AG04450 (cell line): Measurements from ENCODE around the gene AHRR. TPM values are rescaled to one million over a fixed set of nuclear protein-coding genes. Genes with fewer than 3 reads are reported as not detected.

Experiments used
- CTCF ChIA-PET: fragments of 300-600, 350-600 bp; formaldehyde crosslinking; extraction: SDS; loops from one replicate; lab custom pipeline; 2022; ENCODE audit warnings: antibody characterized with exemption, inconsistent platforms; lab: Charles Lee
- POLR2A ChIA-PET: fragments of 350-600 bp; formaldehyde crosslinking; extraction: SDS; loops from one replicate; lab custom pipeline; 2021; ENCODE audit warnings: antibody characterized with exemption, inconsistent platforms; lab: Yijun Ruan, JAX
- DNase-seq: peaks from one replicate; pipeline ENCODE4 v3.0.0-alpha.2; 2011; ENCODE audit warnings: low read depth, low spot score
- H3K27ac ChIP-seq: one replicate; pipeline ENCODE4 v1.5.1; 2012; ENCODE audit warnings: low read depth, low read length, control low read depth
- H3K27me3 ChIP-seq: one replicate; pipeline ENCODE4 v1.6.0; 2012; ENCODE audit warnings: low read length; ENCODE audit not compliant: control insufficient read depth, insufficient read depth
- H3K4me3 ChIP-seq: 2 replicates; pipeline ENCODE4 v1.5.1; 2011; ENCODE audit warnings: mild to moderate bottlenecking, low read depth, low read length, control low read depth
- H3K9me3 ChIP-seq: 2 replicates; pipeline ENCODE4 v1.5.1; 2012; ENCODE audit warnings: low read length; ENCODE audit not compliant: control insufficient read depth, insufficient read depth
- CTCF ChIP-seq: IDR thresholded peaks from 2 replicates; pipeline ENCODE4 v1.5.1; 2011; ENCODE audit warnings: low read depth, low read length, control low read depth, inconsistent platforms
- polyA plus RNA-seq: library from polyadenylated mRNA; depleted of rRNA; stranded (reverse); fragments of >200 nt; gene quantifications from 2 replicates; pipeline ENCODE4 v1.2.3, GENCODE V29; 2011

Gene AHRR
- polyA plus RNA-seq, 1 experiment: 22.3 TPM

- POLR2A ChIA-PET: no interaction called here
- Histone ChIP-seq H3K9me3 (no peaks in the 10 kb centered on the region; the same call in 1 of the 2 replicates), H3K27me3 (peaks cover 3% of the 10 kb centered on the region), H3K27ac (no peak overlapping the region), H3K4me3 (peak overlapping the region; percentile 51)
- CTCF ChIA-PET: no interaction called here
- no peak for TF ChIP-seq CTCF
- DNase-seq: no peak
Measured at GRCh38 chr5:474840-475661, 153.5 kb downstream of the AHRR start.

GRCh38 chr5:475704-476101 is 154.2 kb downstream of the AHRR start:
- DNase-seq: no peak
- ChIA-PET CTCF (no interaction called here), POLR2A (no interaction called here)
- Histone ChIP-seq H3K27ac (no peak overlapping the region), H3K27me3 (peaks cover 3% of the 10 kb centered on the region), H3K4me3 (no peak overlapping the region), H3K9me3 (no peaks in the 10 kb centered on the region; the same call in 1 of the 2 replicates)
- TF ChIP-seq CTCF: no peak

GRCh38 chr5:476102-476813 is 154.7 kb downstream of the AHRR start:
- peaks cover 3% of the 10 kb centered on the region for H3K27me3 ChIP-seq
- TF ChIP-seq CTCF: no peak
- CTCF ChIA-PET: interaction anchor here (0.6 kb wide), 1 partner anchor 516 kb away, joined by 3 read pairs; no protein-coding TSS in a partner anchor
- POLR2A ChIA-PET: no interaction called here
- no peaks in the 10 kb centered on the region; the same call in 1 of the 2 replicates for H3K9me3 ChIP-seq
- no peak overlapping the region for H3K27ac ChIP-seq
- DNase-seq: no peak
- H3K4me3 ChIP-seq: no peak overlapping the region

GRCh38 chr5:476814-477175 is 155.3 kb downstream of the AHRR start:
- Histone ChIP-seq H3K27ac (no peak overlapping the region), H3K4me3 (no peak overlapping the region), H3K27me3 (peaks cover 3% of the 10 kb centered on the region), H3K9me3 (no peaks in the 10 kb centered on the region; the same call in 1 of the 2 replicates)
- ChIA-PET CTCF (interaction anchor here (0.6 kb wide), 1 partner anchor 516 kb away, joined by 3 read pairs; no protein-coding TSS in a partner anchor), POLR2A (no interaction called here)
- TF ChIP-seq CTCF: no peak
- no peak for DNase-seq

GRCh38 chr5:477247-477646 is 155.7 kb downstream of the AHRR start:
- H3K4me3 ChIP-seq: no peak overlapping the region
- no peaks in the 10 kb centered on the region; the same call in 1 of the 2 replicates for H3K9me3 ChIP-seq
- H3K27me3 ChIP-seq: peaks cover 3% of the 10 kb centered on the region
- CTCF ChIA-PET: no interaction called here
- POLR2A ChIA-PET: no interaction called here
- H3K27ac ChIP-seq: no peak overlapping the region
- no peak for DNase-seq
- no peak for TF ChIP-seq CTCF
